Peyer's patch (tissue), 4 donors: ENCODE data around the gene ALG11.

Experiments
- CTCF ChIP-seq, 6 experiments: fragments of 450-650 bp in 4 of 6; fragments of 200-600 bp in 2 of 6; sonication (generic) in 1 of 6; IDR thresholded peaks; one replicate each; pipeline ENCODE4 v1.5.1; 2017 to 2019; ENCODE audit warnings: antibody characterized with exemption in 6 of 6, mild to moderate bottlenecking in 3 of 6, moderate library complexity in 1 of 6
- POLR2A ChIP-seq, 2 donors: fragments of 450-650 bp; IDR thresholded peaks; one replicate each; pipeline ENCODE4 v1.5.1; 2017; ENCODE audit warnings: antibody characterized with exemption in 2 of 2, mild to moderate bottlenecking in 2 of 2, moderate library complexity in 2 of 2

- TF ChIP-seq CTCF (IDR thresholded peaks at IDR 0.05) (no peak), POLR2A (IDR thresholded peaks at IDR 0.05) (no peak)
Observed at GRCh38 chr13:52047463-52047862, 35.3 kb downstream of the ALG11 start.
